ENCODE measurements around the gene EMILIN3. TPM values are rescaled to one million over a fixed set of nuclear protein-coding genes. Genes with fewer than 3 reads are reported as not detected.

Gene EMILIN3
- polyA plus RNA-seq, 6 donors from 2014 or later: not detected

DNA sequence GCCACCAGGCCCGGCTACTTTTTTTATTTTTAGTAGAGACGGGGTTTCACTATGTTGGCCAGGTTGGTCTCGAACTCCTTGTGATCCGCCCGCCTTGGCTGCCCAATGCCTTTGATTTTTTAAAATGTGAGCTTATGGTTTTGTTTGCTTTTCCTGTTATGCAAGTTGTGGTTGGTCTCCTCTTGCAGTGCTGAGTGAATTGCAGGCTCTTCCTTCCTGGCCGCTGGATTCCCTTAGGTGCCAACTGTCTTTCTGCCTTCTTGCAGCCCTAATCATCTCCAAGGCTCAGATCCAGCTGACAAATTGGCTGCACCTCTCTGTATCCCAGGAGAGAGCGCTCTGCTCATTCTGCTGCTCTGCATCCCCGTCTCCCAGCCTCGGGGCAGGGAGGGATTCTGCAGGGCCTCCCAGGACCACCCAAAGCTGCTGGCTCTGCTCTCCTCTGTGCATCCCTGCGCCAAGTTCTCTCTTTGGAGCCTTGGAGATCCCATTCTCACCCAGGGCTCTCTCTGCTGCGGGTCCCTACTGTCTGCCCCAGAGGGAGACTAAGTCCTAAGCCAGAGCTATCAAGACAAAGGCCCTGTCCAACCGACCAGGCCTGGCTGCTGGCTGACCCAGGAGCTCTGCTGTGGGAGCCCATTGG lies 14.1 kb upstream of the EMILIN3 start:
- ATAC-seq (ENCODE audit: low read depth in 2 of 2) (no peak), DNase-seq (no peak)
- Mint-ChIP-seq H3K27ac (no peak overlapping the region), H3K9me3 (peaks cover 0 to 12% (median 4%) of the 10 kb centered on the region in 7 donors), H3K36me3 (no peaks in the 10 kb centered on the region), H3K4me3 (peak overlapping the region in 1 of 8 donors; percentile 29), H3K27me3 (peaks cover 44 to 51% (median 44%) of the 10 kb centered on the region in 3 donors), H3K4me1 (no peaks in the 10 kb centered on the region)

- H3K27me3 Mint-ChIP-seq: peaks cover 40 to 61% (median 52%) of the 10 kb centered on the region in 3 donors
- ATAC-seq (ENCODE audit: low read depth in 2 of 2) (no peak), DNase-seq (no peak)
- peaks cover 0 to 12% (median 4%) of the 10 kb centered on the region in 7 donors for H3K9me3 Mint-ChIP-seq
- H3K36me3 Mint-ChIP-seq: no peaks in the 10 kb centered on the region
- H3K4me1 Mint-ChIP-seq: no peaks in the 10 kb centered on the region
- H3K4me3 Mint-ChIP-seq: no peak overlapping the region
- peak overlapping the region in 1 of 6 donors; percentile 44 for H3K27ac Mint-ChIP-seq
Measured at GRCh38 chr20:41379551-41379950, 12.9 kb upstream of the EMILIN3 start.

DNA sequence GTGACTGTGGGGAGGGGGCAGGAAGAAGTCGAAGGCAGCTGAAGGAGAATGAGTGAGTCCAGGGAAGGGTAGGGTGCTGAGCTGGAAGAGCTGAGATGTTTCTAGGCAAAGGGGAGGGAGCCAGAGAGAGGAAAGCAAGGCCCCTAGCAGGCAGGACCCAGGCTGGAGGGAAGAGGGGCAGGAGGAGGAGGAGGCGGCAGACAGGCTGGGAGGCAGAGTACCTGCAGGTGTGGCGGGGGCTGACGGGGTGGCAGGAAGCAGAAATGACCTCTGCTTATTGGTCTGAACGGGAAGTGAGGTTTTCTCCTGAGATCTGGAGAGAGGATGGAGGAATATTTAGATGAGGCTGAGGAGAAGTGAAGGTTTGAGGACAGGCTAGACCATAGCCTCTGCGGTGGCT lies 10.7 kb upstream of the EMILIN3 start:
- no peak overlapping the region for H3K27ac Mint-ChIP-seq
- peaks cover 0 to 8% of the 10 kb centered on the region in 2 donors for H3K36me3 Mint-ChIP-seq
- peaks cover 3 to 8% (median 6%) of the 10 kb centered on the region in 7 donors for H3K9me3 Mint-ChIP-seq
- ATAC-seq (ENCODE audit: low read depth in 2 of 2): no peak
- no peak for DNase-seq
- no peak overlapping the region for H3K4me3 Mint-ChIP-seq
- H3K27me3 Mint-ChIP-seq: peaks cover 35 to 72% (median 63%) of the 10 kb centered on the region in 3 donors
- no peaks in the 10 kb centered on the region for H3K4me1 Mint-ChIP-seq

- peaks cover 1 to 8% of the 10 kb centered on the region in 2 donors for H3K36me3 Mint-ChIP-seq
- no peaks in the 10 kb centered on the region for H3K4me1 Mint-ChIP-seq
- H3K27me3 Mint-ChIP-seq: peaks cover 38 to 69% (median 65%) of the 10 kb centered on the region in 3 donors
- no peak overlapping the region for H3K27ac Mint-ChIP-seq
- peaks cover 6 to 16% (median 8%) of the 10 kb centered on the region in 7 donors for H3K9me3 Mint-ChIP-seq
- DNase-seq: no peak
- no peak overlapping the region for H3K4me3 Mint-ChIP-seq
- ATAC-seq (ENCODE audit: low read depth in 2 of 2): no peak
Measured at GRCh38 chr20:41376349-41376748, 9.7 kb upstream of the EMILIN3 start.

DNA sequence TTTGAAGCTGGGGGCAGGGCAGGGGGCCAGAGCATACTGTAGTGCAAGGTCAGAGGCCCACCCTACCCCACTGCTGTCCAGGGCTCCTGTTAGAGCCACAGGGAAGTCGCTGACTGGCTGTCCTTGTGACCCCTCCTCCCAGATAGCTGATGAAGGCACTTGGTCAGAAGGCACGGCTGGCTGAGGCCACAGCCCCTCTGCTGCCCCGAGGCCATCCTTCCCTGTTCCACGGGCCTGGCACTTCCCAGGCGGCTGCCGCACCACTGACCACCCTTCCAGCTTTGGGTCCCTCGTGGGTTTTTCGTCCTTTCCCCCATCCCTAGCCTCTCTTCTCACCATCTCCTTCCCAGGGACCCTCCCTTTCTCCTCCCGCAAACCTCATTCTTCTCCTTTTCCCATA lies 9.2 kb upstream of the EMILIN3 start:
- H3K9me3 Mint-ChIP-seq: peaks cover 6 to 21% (median 13%) of the 10 kb centered on the region in 7 donors
- ATAC-seq (ENCODE audit: low read depth in 2 of 2) (no peak), DNase-seq (no peak)
- no peak overlapping the region for H3K27ac Mint-ChIP-seq
- no peak overlapping the region for H3K4me3 Mint-ChIP-seq
- H3K36me3 Mint-ChIP-seq: peaks cover 6 to 8% of the 10 kb centered on the region in 2 donors
- peaks cover 40 to 67% (median 65%) of the 10 kb centered on the region in 3 donors for H3K27me3 Mint-ChIP-seq
- no peaks in the 10 kb centered on the region for H3K4me1 Mint-ChIP-seq

DNA sequence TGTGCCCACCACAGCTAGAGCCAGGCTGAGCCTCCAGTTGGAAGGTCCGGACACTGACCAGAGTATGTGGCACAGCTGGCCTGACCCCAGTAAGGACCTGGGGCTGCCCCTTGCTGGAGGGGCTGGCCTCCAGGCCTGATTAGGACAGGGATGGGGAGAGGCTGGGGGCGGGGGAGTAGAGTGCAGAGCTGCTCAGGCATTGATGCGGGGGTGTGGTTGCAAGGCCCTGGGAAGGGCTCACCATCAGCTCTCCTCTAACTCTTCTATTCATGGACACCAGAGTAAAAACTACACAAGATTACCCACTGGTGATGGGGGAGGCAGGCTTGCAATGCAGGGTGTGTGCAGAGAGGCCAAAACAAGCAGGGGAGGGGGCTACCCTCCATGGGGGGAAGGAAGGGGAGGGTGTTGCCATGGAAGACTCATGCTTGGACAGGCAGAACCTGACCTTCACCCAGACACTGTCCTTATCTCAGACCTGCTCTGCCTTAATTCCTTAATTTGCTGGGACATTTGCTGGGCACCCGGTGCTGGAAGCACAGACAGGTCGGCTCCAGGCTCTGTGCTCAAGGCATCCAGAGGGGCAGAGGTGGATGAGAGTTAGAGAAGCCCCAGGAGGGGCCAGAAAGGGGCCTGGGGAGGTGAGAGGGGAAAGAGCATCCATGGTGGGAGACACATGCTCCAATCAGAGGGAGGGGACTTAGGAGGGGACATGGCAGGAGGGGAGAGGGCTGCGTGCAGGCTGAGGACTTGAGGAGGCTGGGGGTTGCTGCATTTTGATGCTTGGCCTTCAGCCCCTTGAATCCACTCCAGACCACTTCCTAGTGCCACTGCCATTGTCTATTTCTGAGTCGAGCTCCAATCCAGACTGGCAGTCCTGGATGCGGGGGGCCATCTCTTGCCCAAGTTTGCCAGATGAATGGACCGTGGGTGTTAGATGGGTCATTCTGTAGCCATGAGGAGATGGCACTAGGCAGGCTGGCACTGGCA lies 7.6 kb upstream of the EMILIN3 start:
- no peaks in the 10 kb centered on the region for H3K4me1 Mint-ChIP-seq
- H3K27ac Mint-ChIP-seq: peak overlapping the region in 1 of 6 donors; percentile 56
- peaks cover 7 to 8% of the 10 kb centered on the region in 2 donors for H3K36me3 Mint-ChIP-seq
- H3K4me3 Mint-ChIP-seq: no peak overlapping the region
- DNase-seq (no peak), ATAC-seq (ENCODE audit: low read depth in 2 of 2) (no peak)
- H3K9me3 Mint-ChIP-seq: peaks cover 6 to 22% (median 15%) of the 10 kb centered on the region in 7 donors
- H3K27me3 Mint-ChIP-seq: peaks cover 40 to 71% (median 69%) of the 10 kb centered on the region in 3 donors

DNA sequence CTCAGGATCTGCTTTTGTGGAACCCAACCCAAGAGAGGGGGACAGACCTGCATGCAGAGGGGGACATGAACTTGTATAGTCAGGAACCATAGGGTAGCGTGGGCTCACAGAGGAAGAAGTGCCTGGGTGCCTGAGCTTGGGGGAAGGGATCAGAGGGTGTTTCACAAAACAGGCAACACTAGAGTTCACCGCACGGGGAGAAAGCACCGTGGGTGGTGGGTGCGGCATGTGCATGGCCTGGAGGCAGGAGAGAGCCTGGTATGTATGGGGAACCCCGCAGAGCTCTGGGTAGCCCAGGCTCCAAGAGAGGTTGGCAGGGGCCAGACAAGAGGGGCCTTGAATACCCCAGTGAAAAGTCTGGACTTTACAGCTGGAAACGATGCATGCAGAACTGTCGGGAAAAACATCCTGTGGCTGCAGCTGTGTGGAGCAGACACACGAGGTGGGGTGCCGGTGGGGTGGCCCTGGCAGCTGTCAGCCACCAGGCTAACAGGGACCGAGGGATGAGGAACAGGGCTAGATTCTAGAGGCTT lies 6.7 kb upstream of the EMILIN3 start:
- Mint-ChIP-seq H3K27me3 (peaks cover 42 to 76% (median 75%) of the 10 kb centered on the region in 3 donors), H3K9me3 (peaks cover 6 to 22% (median 15%) of the 10 kb centered on the region in 7 donors), H3K4me1 (no peaks in the 10 kb centered on the region), H3K4me3 (no peak overlapping the region), H3K27ac (peak overlapping the region in 1 of 6 donors; percentile 60), H3K36me3 (peaks cover 7 to 8% of the 10 kb centered on the region in 2 donors)
- DNase-seq (no peak), ATAC-seq (ENCODE audit: low read depth in 2 of 2) (no peak)

- H3K27me3 Mint-ChIP-seq: peaks cover 34 to 76% (median 70%) of the 10 kb centered on the region in 3 donors
- H3K4me3 Mint-ChIP-seq: peak overlapping the region in 1 of 8 donors; percentile 48
Measured at GRCh38 chr20:41371371-41371770, 4.8 kb upstream of the EMILIN3 start.

DNA sequence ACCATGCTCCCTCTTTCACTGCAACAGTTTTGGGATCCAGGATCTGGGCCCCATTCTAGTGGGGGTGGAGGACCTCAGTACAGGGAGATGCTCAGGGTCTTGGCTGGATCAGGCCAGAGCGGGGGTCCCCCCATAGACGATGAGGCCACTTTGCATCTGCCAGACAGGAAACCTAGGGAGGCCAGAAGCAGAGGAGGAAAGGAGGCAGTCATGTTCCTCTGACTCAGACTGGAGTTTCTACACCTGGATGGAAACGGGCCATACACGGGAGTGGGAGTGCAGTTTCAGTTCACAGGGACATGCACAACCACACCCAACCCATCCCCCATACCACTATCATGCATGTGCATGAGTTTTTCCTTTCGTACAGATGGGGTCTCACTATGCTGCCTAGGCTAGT lies 3.6 kb upstream of the EMILIN3 start:
- no peak overlapping the region for H3K4me3 Mint-ChIP-seq
- H3K27ac Mint-ChIP-seq: no peak overlapping the region
- DNase-seq: no peak
- peaks cover 0 to 12% (median 11%) of the 10 kb centered on the region in 3 donors for H3K4me1 Mint-ChIP-seq
- peaks cover 7 to 8% of the 10 kb centered on the region in 2 donors for H3K36me3 Mint-ChIP-seq
- H3K27me3 Mint-ChIP-seq: peaks cover 33 to 71% (median 65%) of the 10 kb centered on the region in 3 donors
- no peak for ATAC-seq (ENCODE audit: low read depth in 2 of 2)
- H3K9me3 Mint-ChIP-seq: peaks cover 6 to 22% (median 17%) of the 10 kb centered on the region in 7 donors

More at GRCh38 chr20:41371371-41371770, 4.8 kb upstream of the EMILIN3 start:
- peaks cover 7 to 8% of the 10 kb centered on the region in 2 donors for H3K36me3 Mint-ChIP-seq
- DNase-seq (no peak), ATAC-seq (ENCODE audit: low read depth in 2 of 2) (no peak)
- H3K4me1 Mint-ChIP-seq: peaks cover 0 to 8% (median 7%) of the 10 kb centered on the region in 3 donors
- H3K9me3 Mint-ChIP-seq: peaks cover 6 to 22% (median 15%) of the 10 kb centered on the region in 7 donors
- no peak overlapping the region for H3K27ac Mint-ChIP-seq

DNA sequence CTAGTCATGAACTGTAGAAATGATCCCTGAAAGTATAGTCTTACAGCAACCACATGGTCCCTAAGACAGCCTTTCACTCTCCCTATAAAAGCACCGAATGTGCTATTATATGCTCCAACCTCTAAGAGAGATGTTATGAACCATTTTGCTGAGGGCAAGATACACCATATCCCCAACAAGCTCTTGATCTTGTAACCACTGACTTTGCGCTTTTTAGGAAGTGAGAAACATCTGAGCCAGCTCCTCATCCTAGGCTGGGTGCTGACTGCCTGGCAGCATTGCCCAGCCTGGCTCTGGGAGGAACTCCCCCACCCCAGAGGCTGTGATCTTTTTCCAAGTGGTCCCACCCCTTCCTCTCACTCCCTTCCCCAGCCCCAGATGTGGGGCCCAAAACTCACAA lies 3.1 kb upstream of the EMILIN3 start:
- H3K27me3 Mint-ChIP-seq: peaks cover 33 to 73% (median 66%) of the 10 kb centered on the region in 3 donors
- H3K4me3 Mint-ChIP-seq: no peak overlapping the region
- H3K4me1 Mint-ChIP-seq: peaks cover 0 to 12% (median 12%) of the 10 kb centered on the region in 3 donors

DNA sequence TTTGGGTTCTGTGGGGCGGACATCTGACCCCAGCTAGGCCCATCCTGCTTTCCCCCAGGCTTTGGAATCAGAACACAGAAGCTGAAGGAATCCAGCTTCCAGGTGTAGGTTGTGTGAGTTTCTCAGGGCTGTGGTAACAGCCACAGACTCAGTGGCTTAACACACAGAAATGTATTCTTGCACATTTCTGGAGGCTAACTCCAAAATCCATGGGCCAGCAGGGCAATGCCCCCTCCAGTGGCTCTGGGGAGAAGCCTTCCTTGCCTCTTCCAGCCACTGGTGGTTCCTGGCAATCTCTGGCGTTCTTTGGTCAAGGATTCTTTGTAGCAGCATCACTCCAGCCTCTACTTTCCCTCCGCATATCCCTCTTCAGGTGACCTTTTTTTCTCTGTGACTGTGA lies 1.3 kb upstream of the EMILIN3 start:
- ATAC-seq (ENCODE audit: low read depth in 2 of 2): no peak
- DNase-seq: no peak
- Mint-ChIP-seq H3K9me3 (peaks cover 4 to 20% (median 15%) of the 10 kb centered on the region in 7 donors), H3K4me3 (peak overlapping the region in 2 of 8 donors; percentile 36 to 53), H3K36me3 (peaks cover 6 to 7% of the 10 kb centered on the region in 2 donors), H3K27me3 (peaks cover 28 to 73% (median 54%) of the 10 kb centered on the region in 3 donors), H3K27ac (no peak overlapping the region), H3K4me1 (peaks cover 0 to 12% (median 12%) of the 10 kb centered on the region in 3 donors)

More for the DNA sequence above, 3.1 kb upstream of the EMILIN3 start:
- DNase-seq: no peak
- H3K36me3 Mint-ChIP-seq: peaks cover 7 to 8% of the 10 kb centered on the region in 2 donors
- peaks cover 6 to 22% (median 17%) of the 10 kb centered on the region in 7 donors for H3K9me3 Mint-ChIP-seq
- ATAC-seq (ENCODE audit: low read depth in 2 of 2): no peak
- no peak overlapping the region for H3K27ac Mint-ChIP-seq

GRCh38 chr20:41367393-41367695 lies 726 bp upstream of the EMILIN3 start:
- ATAC-seq (ENCODE audit: low read depth in 2 of 2) (no peak), DNase-seq (no peak)
- H3K4me1 Mint-ChIP-seq: peaks cover 0 to 12% (median 12%) of the 10 kb centered on the region in 3 donors
- H3K27me3 Mint-ChIP-seq: peaks cover 28 to 68% (median 48%) of the 10 kb centered on the region in 3 donors
- H3K36me3 Mint-ChIP-seq: peaks cover 0 to 7% of the 10 kb centered on the region in 2 donors
- no peak overlapping the region for H3K27ac Mint-ChIP-seq
- peaks cover 0 to 14% (median 12%) of the 10 kb centered on the region in 7 donors for H3K9me3 Mint-ChIP-seq
- H3K4me3 Mint-ChIP-seq: peak overlapping the region in 5 of 8 donors; percentile 53 to 72 (median 60)
